HG03196 (cell line): ENCODE data around the gene PDIA4.
"Not testable (repeated sequence)": the region's sequence is repeated elsewhere in the genome, so short reads cannot be mapped to it uniquely, and the experiment has no call there.

Source experiments
- ATAC-seq: cut with Tn5 transposase; IDR thresholded peaks from one replicate; pipeline ENCODE4 v1.9.1; 2021; ENCODE audit not compliant: unreplicated experiment

PDIA4 gene

GRCh38 chr7:149038641-149039040 lies 10.3 kb upstream of the PDIA4 start:
- ATAC-seq, result not testable (repeated sequence)

GRCh38 chr7:149036676-149037075 lies 8.4 kb upstream of the PDIA4 start:
- ATAC-seq, result no peak

- no peak for ATAC-seq
Observed at GRCh38 chr7:149031353-149031910, 3.1 kb upstream of the PDIA4 start.

- ATAC-seq, result not testable (repeated sequence)
Observed at GRCh38 chr7:149030439-149030838, 2.1 kb upstream of the PDIA4 start.

GRCh38 chr7:149027611-149028345 lies 527 bp downstream of the PDIA4 start:
- ATAC-seq, result no peak

GRCh38 chr7:149027055-149027454 lies 1.2 kb downstream of the PDIA4 start:
- no peak for ATAC-seq

GRCh38 chr7:149023662-149024061 lies 4.6 kb downstream of the PDIA4 start:
- ATAC-seq, result no peak

GRCh38 chr7:149022756-149023360 lies 5.4 kb downstream of the PDIA4 start:
- ATAC-seq, result no peak

GRCh38 chr7:149021725-149022062 lies 6.6 kb downstream of the PDIA4 start:
- ATAC-seq, result no peak

GRCh38 chr7:149020483-149020882 lies 7.8 kb downstream of the PDIA4 start:
- ATAC-seq, result no peak

GRCh38 chr7:149016876-149017275 lies 11.4 kb downstream of the PDIA4 start:
- ATAC-seq, result no peak

GRCh38 chr7:149014309-149014708 lies 14.0 kb downstream of the PDIA4 start:
- ATAC-seq, result no peak

- no peak for ATAC-seq
Observed at GRCh38 chr7:149013876-149014275, 14.4 kb downstream of the PDIA4 start.

GRCh38 chr7:149012730-149013129 lies 15.6 kb downstream of the PDIA4 start:
- not testable (repeated sequence) for ATAC-seq

- ATAC-seq, result no peak
Observed at GRCh38 chr7:149011491-149011890, 16.8 kb downstream of the PDIA4 start.

- no peak for ATAC-seq
Observed at GRCh38 chr7:149010451-149010850, 17.9 kb downstream of the PDIA4 start.

GRCh38 chr7:149009527-149009926 lies 18.8 kb downstream of the PDIA4 start:
- ATAC-seq, result no peak

- no peak for ATAC-seq
Observed at GRCh38 chr7:149007611-149008010, 20.7 kb downstream of the PDIA4 start.

- no peak for ATAC-seq
Observed at GRCh38 chr7:149007146-149007545, 21.2 kb downstream of the PDIA4 start.

GRCh38 chr7:149006345-149006725 lies 22.0 kb downstream of the PDIA4 start:
- no peak for ATAC-seq

- ATAC-seq, result peak; percentile 55
Observed at GRCh38 chr7:149005427-149006344, 22.6 kb downstream of the PDIA4 start.
